SH-SY5Y (cell line): Measurements from ENCODE around the gene AAGAB.

ENCODE experiments used
- GATA2 ChIP-seq: IDR thresholded peaks from 2 replicates; pipeline ENCODE4 v1.6.1; 2011; ENCODE audit warnings: mild to moderate bottlenecking, low read depth, low read length
- GATA3 ChIP-seq: IDR thresholded peaks from 2 replicates; pipeline ENCODE4 v1.6.1; 2011; ENCODE audit warnings: low read depth, mild to moderate bottlenecking, low read length, moderate library complexity

GRCh38 chr15:67202991-67203390 lies 51.5 kb downstream of the AAGAB start:
- TF ChIP-seq GATA2: no peak
- TF ChIP-seq GATA3: no peak
